Neutrophil (primary cell): Measurements from ENCODE around the gene CHIC2.
"Not testable (repeated sequence)": the region's sequence is repeated elsewhere in the genome, so short reads cannot be mapped to it uniquely, and the experiment has no call there.

ENCODE experiments used
- H3K27ac ChIP-seq: fragments of 200-600 bp; sonication (generic); 2 replicates; pipeline ENCODE4 v1.5.1; 2016; ENCODE audit warnings: mild to moderate bottlenecking, moderate library complexity
- H3K27me3 ChIP-seq: fragments of 200-600 bp; sonication (generic); 2 replicates; pipeline ENCODE4 v1.6.0; 2016; ENCODE audit warnings: mild to moderate bottlenecking
- H3K36me3 ChIP-seq: fragments of 200-600 bp; sonication (generic); 2 replicates; pipeline ENCODE4 v1.5.1; 2017
- H3K4me1 ChIP-seq, 2 experiments: fragments of 200-600 bp in 1 of 2; sonication (generic) in 1 of 2; 1 replicate in 1 of 2; 2 replicates in 1 of 2; pipeline versions ENCODE4 v1.5.1 to v1.6.1; 2013 to 2016; ENCODE audit warnings: low read depth in 1 of 2, low read length in 1 of 2, mild to moderate bottlenecking in 1 of 2, moderate library complexity in 1 of 2; ENCODE audit not compliant: control insufficient read depth in 1 of 2, insufficient read depth in 1 of 2
- H3K4me3 ChIP-seq, 2 experiments: fragments of 200-600 bp in 1 of 2; sonication (generic) in 1 of 2; 1 replicate in 1 of 2; 2 replicates in 1 of 2; pipeline ENCODE4 v1.5.1; 2013 to 2016; ENCODE audit warnings: low read depth in 1 of 2, low read length in 1 of 2, mild to moderate bottlenecking in 1 of 2, moderate library complexity in 1 of 2
- H3K9me3 ChIP-seq: fragments of 200-600 bp; sonication (generic); 2 replicates; pipeline ENCODE4 v1.5.1; 2016
- TF ChIP-seq, protein P1 (sequence below): fragments of 200-600 bp; sonication (generic); IDR thresholded peaks from 2 replicates; pipeline ENCODE4 v1.5.1; 2016; ENCODE audit warnings: antibody characterized with exemption

The CHIC2 gene

GRCh38 chr4:54064317-54065111 lies at the start of gene CHIC2:
CHIC2 (minus strand) TSS chr4:54064605; CDS start chr4:54064300, 305 bp downstream.
- H3K36me3 ChIP-seq = no peaks in the 10 kb centered on the region
- TF ChIP-seq, protein P1, sequence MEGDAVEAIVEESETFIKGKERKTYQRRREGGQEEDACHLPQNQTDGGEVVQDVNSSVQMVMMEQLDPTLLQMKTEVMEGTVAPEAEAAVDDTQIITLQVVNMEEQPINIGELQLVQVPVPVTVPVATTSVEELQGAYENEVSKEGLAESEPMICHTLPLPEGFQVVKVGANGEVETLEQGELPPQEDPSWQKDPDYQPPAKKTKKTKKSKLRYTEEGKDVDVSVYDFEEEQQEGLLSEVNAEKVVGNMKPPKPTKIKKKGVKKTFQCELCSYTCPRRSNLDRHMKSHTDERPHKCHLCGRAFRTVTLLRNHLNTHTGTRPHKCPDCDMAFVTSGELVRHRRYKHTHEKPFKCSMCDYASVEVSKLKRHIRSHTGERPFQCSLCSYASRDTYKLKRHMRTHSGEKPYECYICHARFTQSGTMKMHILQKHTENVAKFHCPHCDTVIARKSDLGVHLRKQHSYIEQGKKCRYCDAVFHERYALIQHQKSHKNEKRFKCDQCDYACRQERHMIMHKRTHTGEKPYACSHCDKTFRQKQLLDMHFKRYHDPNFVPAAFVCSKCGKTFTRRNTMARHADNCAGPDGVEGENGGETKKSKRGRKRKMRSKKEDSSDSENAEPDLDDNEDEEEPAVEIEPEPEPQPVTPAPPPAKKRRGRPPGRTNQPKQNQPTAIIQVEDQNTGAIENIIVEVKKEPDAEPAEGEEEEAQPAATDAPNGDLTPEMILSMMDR = no peak

DNA sequence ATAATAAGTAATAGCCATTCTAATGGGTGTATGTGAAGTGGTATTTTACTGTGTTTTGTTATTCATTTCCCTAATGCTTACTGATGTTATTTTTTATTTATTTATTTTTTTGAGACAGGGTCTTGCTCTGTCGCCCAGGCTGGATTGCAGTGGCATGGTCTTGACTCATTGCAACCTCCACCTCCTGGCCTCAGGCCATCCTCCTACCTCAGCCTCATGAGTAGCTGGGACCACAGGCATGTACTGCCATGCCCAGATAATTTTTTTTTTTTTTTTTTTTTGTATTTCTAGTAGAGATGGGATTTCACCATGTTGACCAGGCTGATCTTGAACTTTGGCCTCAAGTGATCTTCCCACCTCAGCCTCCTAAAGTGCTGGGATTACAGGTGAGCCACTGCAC lies 48.8 kb upstream of the CHIC2 start:
- H3K27ac ChIP-seq, H3K4me3 ChIP-seq, H3K9me3 ChIP-seq, H3K36me3 ChIP-seq, H3K4me1 ChIP-seq: not testable (repeated sequence)
- H3K27me3 ChIP-seq = peaks cover 82% of the 10 kb centered on the region

More at GRCh38 chr4:54064317-54065111, at the start of gene CHIC2:
- peak within 1 kb of the TSS; percentile 73 to 89 for H3K4me3 ChIP-seq
- peak within 1 kb of the TSS; percentile 94 for H3K27ac ChIP-seq
- no peaks in the 10 kb centered on the region for H3K27me3 ChIP-seq
- no peaks in the 10 kb centered on the region for H3K9me3 ChIP-seq
- peaks cover 29 to 38% of the 10 kb centered on the region in 2 experiments for H3K4me1 ChIP-seq

- Histone ChIP-seq H3K4me3 (no peak overlapping the region), H3K4me1 (peaks cover 0 to 10% of the 10 kb centered on the region in 2 experiments), H3K9me3 (no peaks in the 10 kb centered on the region), H3K36me3 (no peaks in the 10 kb centered on the region), H3K27ac (no peak overlapping the region), H3K27me3 (peaks cover 100% of the 10 kb centered on the region)
- TF ChIP-seq, protein P1 = no peak
Observed at GRCh38 chr4:54110019-54110416, 45.6 kb upstream of the CHIC2 start.

DNA sequence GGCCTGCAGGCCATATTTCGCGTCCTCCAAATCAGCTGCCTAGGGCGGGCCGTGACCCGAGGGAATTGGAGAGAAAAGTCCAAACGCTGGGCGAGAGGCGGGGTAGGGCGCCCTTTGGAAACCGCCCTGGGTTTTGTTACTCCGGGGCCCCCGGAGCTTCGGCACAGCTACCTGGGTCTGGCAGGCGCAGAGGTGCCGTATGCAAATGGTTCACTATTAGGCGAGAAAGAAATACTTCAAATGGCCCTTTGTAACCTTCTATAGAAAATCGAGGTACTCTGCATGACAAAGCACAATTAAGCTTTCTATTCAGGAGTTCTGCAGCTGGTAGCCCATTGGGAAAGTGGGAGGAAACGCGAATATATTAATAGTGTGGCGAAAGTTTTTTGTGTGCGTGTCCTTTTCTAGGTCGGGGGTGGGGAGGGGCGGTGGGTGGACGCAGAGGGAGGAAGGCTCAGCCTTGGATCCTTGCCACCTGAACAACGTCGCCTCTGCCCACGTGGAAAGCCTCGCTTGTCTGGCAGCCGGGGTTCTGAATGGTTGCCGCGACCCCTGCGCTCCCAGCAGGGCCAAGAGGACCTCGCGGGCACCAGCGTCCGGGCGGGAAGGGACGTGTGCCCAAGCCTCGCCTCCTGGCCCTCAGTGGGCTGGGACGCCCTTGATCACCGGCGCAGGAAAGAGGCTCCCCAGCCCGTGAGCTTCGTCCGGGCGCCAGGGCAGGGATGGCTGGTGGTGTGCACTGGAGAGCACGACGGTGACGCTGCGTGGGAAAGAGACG lies 45.0 kb upstream of the CHIC2 start:
- H3K27ac ChIP-seq = no peak overlapping the region
- no peak overlapping the region for H3K4me3 ChIP-seq
- H3K4me1 ChIP-seq = peaks cover 0 to 10% of the 10 kb centered on the region in 2 experiments
- peaks cover 100% of the 10 kb centered on the region for H3K27me3 ChIP-seq
- TF ChIP-seq, protein P1 = no peak
- no peaks in the 10 kb centered on the region for H3K36me3 ChIP-seq
- H3K9me3 ChIP-seq = no peaks in the 10 kb centered on the region

DNA sequence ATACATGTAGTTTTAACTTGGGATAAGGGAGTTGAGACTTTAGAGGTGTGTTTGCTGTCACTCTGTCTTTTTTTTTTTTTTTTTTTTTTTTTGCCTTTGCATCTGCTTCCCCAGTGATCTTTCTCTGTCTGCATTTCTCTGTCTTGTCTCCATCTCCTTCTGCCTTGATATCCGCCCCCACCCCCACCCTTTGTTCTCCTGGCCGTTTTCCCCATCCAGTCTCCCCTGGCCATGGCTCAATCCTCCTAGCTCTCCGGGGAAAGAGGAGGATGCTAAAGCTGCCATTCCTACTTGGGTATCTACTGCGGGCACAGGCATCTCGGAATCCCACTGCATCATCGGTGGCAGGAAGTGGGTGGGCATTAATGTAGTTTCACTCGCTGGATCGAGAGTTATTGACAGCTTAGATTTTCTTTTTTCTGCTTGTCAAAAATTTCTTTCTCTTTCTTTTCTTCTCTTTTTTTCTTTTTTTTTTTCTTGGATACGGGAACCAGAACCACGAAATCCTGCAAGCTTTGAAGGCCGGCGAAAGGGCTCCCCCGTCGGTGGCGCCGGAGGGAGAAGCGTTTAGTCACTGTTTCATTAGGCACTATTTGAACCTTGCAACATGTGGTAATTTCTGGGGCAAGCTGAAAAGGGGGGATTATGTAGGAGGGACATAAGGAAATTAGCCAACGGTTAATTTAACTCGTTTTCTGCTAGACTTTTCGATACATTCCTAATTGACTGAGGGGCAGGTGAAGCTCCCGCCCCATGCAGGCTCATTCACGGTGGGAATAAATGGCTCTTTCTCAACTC lies 43.7 kb upstream of the CHIC2 start:
- no peaks in the 10 kb centered on the region for H3K36me3 ChIP-seq
- no peak overlapping the region for H3K4me3 ChIP-seq
- peaks cover 0 to 10% of the 10 kb centered on the region in 2 experiments for H3K4me1 ChIP-seq
- no peak overlapping the region for H3K27ac ChIP-seq
- no peaks in the 10 kb centered on the region for H3K9me3 ChIP-seq
- TF ChIP-seq, protein P1 = no peak
- peaks cover 100% of the 10 kb centered on the region for H3K27me3 ChIP-seq
